Activated gamma-delta T cell (primary cell): ENCODE measurements around the gene IRF3.
A peak's percentile ranks its signal among the peaks of the same experiment; 100 is the strongest.
"Not testable (repeated sequence)": the region's sequence is repeated elsewhere in the genome, so short reads cannot be mapped to it uniquely, and the experiment has no call there.

Experiments used
- DNase-seq: peaks from one replicate; lab custom pipeline; 2025; lab: John Stamatoyannopoulos, UW

The IRF3 gene

GRCh38 chr19:49645592-49645991 lies 20.1 kb downstream of the IRF3 start:
- no peak for DNase-seq

GRCh38 chr19:49643466-49643865 lies 22.2 kb downstream of the IRF3 start:
- DNase-seq, result no peak

- DNase-seq, result no peak
Observed at GRCh38 chr19:49642492-49643035, 23.1 kb downstream of the IRF3 start.

GRCh38 chr19:49641688-49642491 lies 23.8 kb downstream of the IRF3 start, which contains the start of gene SCAF1:
Gene SCAF1, plus strand, starts transcription at chr19:49642209. Its CDS starts 2,818 bp downstream, at chr19:49645027.
- peak; percentile 100 for DNase-seq

GRCh38 chr19:49640113-49640898 lies 25.4 kb downstream of the IRF3 start, which contains the start of gene RRAS:
Gene RRAS, minus strand, starts transcription at chr19:49640143. Its CDS starts 45 bp downstream, at chr19:49640098.
- DNase-seq, result peak; percentile 95

- no peak for DNase-seq
Observed at GRCh38 chr19:49639401-49640112, 26.1 kb downstream of the IRF3 start.

GRCh38 chr19:49637821-49638738 lies 27.6 kb downstream of the IRF3 start:
- DNase-seq, result no peak

GRCh38 chr19:49636233-49636932 lies 29.3 kb downstream of the IRF3 start:
- no peak for DNase-seq

- DNase-seq, result no peak
Observed at GRCh38 chr19:49635530-49636232, 30.0 kb downstream of the IRF3 start.

GRCh38 chr19:49633273-49633672 lies 32.4 kb downstream of the IRF3 start:
- DNase-seq, result not testable (repeated sequence)

GRCh38 chr19:49632576-49632975 lies 33.1 kb downstream of the IRF3 start:
- DNase-seq, result no peak

- DNase-seq, result no peak
Observed at GRCh38 chr19:49631610-49632192, 34.0 kb downstream of the IRF3 start.

- no peak for DNase-seq
Observed at GRCh38 chr19:49631014-49631588, 34.6 kb downstream of the IRF3 start.

- DNase-seq, result no peak
Observed at GRCh38 chr19:49629659-49630058, 36.0 kb downstream of the IRF3 start.

- no peak for DNase-seq
Observed at GRCh38 chr19:49626226-49626625, 39.4 kb downstream of the IRF3 start.

GRCh38 chr19:49624967-49625910 lies 40.4 kb downstream of the IRF3 start:
- no peak for DNase-seq

GRCh38 chr19:49617860-49618259 lies 47.8 kb downstream of the IRF3 start:
- not testable (repeated sequence) for DNase-seq

GRCh38 chr19:49616945-49617344 lies 48.7 kb downstream of the IRF3 start:
- DNase-seq, result no peak
